Naive thymus-derived CD4-positive, alpha-beta T cell (primary cell): ENCODE measurements around the gene EFNA2. TPM values are rescaled to one million over a fixed set of nuclear protein-coding genes. Genes with fewer than 3 reads are reported as not detected.

Experiments used
- ATAC-seq: fragments of 150-1000 bp; cut with Tn5 transposase; 2 replicates; pipeline ENCODE4 v1.10.0; 2021; ENCODE audit warnings: mild to moderate bottlenecking, moderate library complexity
- CTCF ChIA-PET: fragments of 350-600 bp; sonication (Branson Sonifier 250); formaldehyde crosslinking; loops from one replicate; lab custom pipeline; 2021; ENCODE audit warnings: antibody characterized with exemption; lab: Charles Lee
- POLR2A ChIA-PET: fragments of 350-600 bp; sonication (Branson Sonifier 250); formaldehyde crosslinking; loops from one replicate; lab custom pipeline; 2021; ENCODE audit warnings: antibody characterized with exemption, inconsistent platforms; lab: Charles Lee
- DNase-seq, 9 donors: peaks; one replicate each; pipeline versions ENCODE4 v3.0.0 to v3.0.0-alpha.2; 2020 to 2022; ENCODE audit warnings: mixed read lengths in 1 of 9
- H3K27ac ChIP-seq: one replicate; pipeline ENCODE4 v1.7.0; 2013; ENCODE audit warnings: mild to moderate bottlenecking, low read depth, low read length, moderate library complexity
- H3K27me3 ChIP-seq, 2 donors: one replicate each; pipeline ENCODE4 v1.7.0; 2013; ENCODE audit warnings: low read length in 2 of 2, mild to moderate bottlenecking in 2 of 2, moderate library complexity in 2 of 2; ENCODE audit not compliant: control insufficient read depth in 2 of 2, insufficient read depth in 2 of 2
- H3K36me3 ChIP-seq, 3 experiments: 1 replicate in 2 of 3; 2 replicates in 1 of 3; pipeline ENCODE4 v1.7.0; 2013; ENCODE audit warnings: low read length in 3 of 3, mild to moderate bottlenecking in 3 of 3, moderate library complexity in 1 of 3; ENCODE audit not compliant: insufficient read depth in 3 of 3, control insufficient read depth in 2 of 3
- H3K4me1 ChIP-seq, 2 donors: one replicate each; pipeline ENCODE4 v1.7.0; 2013; ENCODE audit warnings: low read length in 2 of 2, mild to moderate bottlenecking in 2 of 2, moderate library complexity in 1 of 2; ENCODE audit not compliant: control insufficient read depth in 2 of 2, insufficient read depth in 2 of 2
- H3K4me3 ChIP-seq: 2 replicates; pipeline ENCODE4 v1.7.0; 2013; ENCODE audit warnings: mild to moderate bottlenecking, low read length
- H3K9me3 ChIP-seq, 3 experiments: 1 replicate in 2 of 3; 2 replicates in 1 of 3; pipeline ENCODE4 v1.7.0; 2013; ENCODE audit warnings: low read length in 3 of 3; ENCODE audit not compliant: control insufficient read depth in 2 of 3
- H3K27ac Mint-ChIP-seq, 9 donors: one replicate each; pipeline ENCODE4 v1.8.0; 2020 to 2022; ENCODE audit warnings: mixed read lengths in 9 of 9, mild to moderate bottlenecking in 8 of 9, moderate library complexity in 5 of 9, inconsistent platforms in 2 of 9
- H3K27me3 Mint-ChIP-seq, 5 donors: one replicate each; pipeline ENCODE4 v1.8.0; 2021 to 2022; ENCODE audit warnings: mixed read lengths in 5 of 5, mild to moderate bottlenecking in 1 of 5
- H3K36me3 Mint-ChIP-seq, 5 donors: one replicate each; pipeline ENCODE4 v1.8.0; 2020 to 2022; ENCODE audit warnings: mixed read lengths in 5 of 5, mild to moderate bottlenecking in 3 of 5, inconsistent platforms in 1 of 5
- H3K4me1 Mint-ChIP-seq, 7 donors: one replicate each; pipeline ENCODE4 v1.8.0; 2020 to 2022; ENCODE audit warnings: mixed read lengths in 7 of 7, mild to moderate bottlenecking in 3 of 7, inconsistent platforms in 1 of 7
- H3K4me3 Mint-ChIP-seq, 10 donors: one replicate each; pipeline ENCODE4 v1.8.0; 2020 to 2022; ENCODE audit warnings: mild to moderate bottlenecking in 10 of 10, mixed read lengths in 10 of 10, moderate library complexity in 6 of 10, inconsistent platforms in 2 of 10
- H3K9me3 Mint-ChIP-seq, 11 donors: one replicate each; pipeline ENCODE4 v1.8.0; 2020 to 2022; ENCODE audit warnings: mixed read lengths in 11 of 11, mild to moderate bottlenecking in 4 of 11, inconsistent platforms in 1 of 11, moderate library complexity in 1 of 11
- intact Hi-C, 2 donors: fragments of 100-400 bp; cut with micrococcal nuclease; formaldehyde crosslinking; loops; one replicate each; pipeline ENCODE4 v1.15.1; 2023
- polyA plus RNA-seq, 2 donors: library from polyadenylated mRNA; unstranded; fragments of 300-500 nt; fragmentation: Illumina TruSeq; gene quantifications; one replicate each; pipeline ENCODE4 v1.2.3, GENCODE V29; 2021
- total RNA-seq, 6 experiments: library from RNA in 5 of 6; stranded (reverse) in 5 of 6; gene quantifications; 1 replicate in 5 of 6; 2 replicates in 1 of 6; pipeline ENCODE4 v1.2.3 and lab custom pipeline; 2021 to 2026

EFNA2 gene
- total and polyA plus RNA-seq, 7 experiments from 2014 or later, result not detected

GRCh38 chr19:1274852-1275259 is 10.8 kb upstream of the EFNA2 start:
- peaks cover 43 to 60% (median 53%) of the 10 kb centered on the region in 7 donors for H3K4me1 Mint-ChIP-seq
- H3K36me3 Mint-ChIP-seq, result peaks cover 0 to 46% (median 23%) of the 10 kb centered on the region in 5 donors
- peak overlapping the region in 5 of 9 donors; percentile 12 to 95 (median 86) for H3K27ac Mint-ChIP-seq
- peaks cover 0 to 11% (median 0%) of the 10 kb centered on the region in 11 donors for H3K9me3 Mint-ChIP-seq
- ChIA-PET POLR2A (interaction anchor here (0.5 to 6.6 kb wide), 22 partner anchors 9 to 613 kb away, joined by 3 to 60 read pairs (median 4); partner anchors contain the start of gene ATP5F1D), CTCF (interaction anchor here (1.0 kb wide), 2 partner anchors 8 to 30 kb away, joined by 4 to 7 read pairs; no protein-coding TSS in a partner anchor)
- Histone ChIP-seq H3K4me3 (peak overlapping the region; percentile 46), H3K4me1 (peaks cover 52 to 65% of the 10 kb centered on the region in 2 donors), H3K27ac (peak overlapping the region; percentile 93), H3K36me3 (peaks cover 39 to 68% (median 42%) of the 10 kb centered on the region in 3 experiments), H3K9me3 (no peaks in the 10 kb centered on the region), H3K27me3 (no peaks in the 10 kb centered on the region)
- H3K27me3 Mint-ChIP-seq, result no peaks in the 10 kb centered on the region
- intact Hi-C loops, result loop anchor here (1.0 to 5.0 kb wide), 10 partner anchors 14 to 537 kb away; partner anchors contain the start of genes DAZAP1 (in 2 of the 2), RPS15 (in 2 of the 2), ATP8B3 (in 1 of the 2) and GAMT (in 1 of the 2)
- DNase-seq (no peak), ATAC-seq (no peak)
- peak overlapping the region in 9 of 10 donors; percentile 36 to 92 (median 59) for H3K4me3 Mint-ChIP-seq

- Histone ChIP-seq H3K4me1 (peaks cover 46 to 60% of the 10 kb centered on the region in 2 donors), H3K27me3 (no peaks in the 10 kb centered on the region), H3K27ac (peak within 1 kb of the TSS; percentile 93), H3K36me3 (peaks cover 37 to 71% (median 41%) of the 10 kb centered on the region in 3 experiments), H3K9me3 (no peaks in the 10 kb centered on the region), H3K4me3 (peak within 1 kb of the TSS; percentile 75)
- peak within 1 kb of the TSS; percentile 79 to 93 (median 88) for H3K4me3 Mint-ChIP-seq
- ATAC-seq (peak; percentile 90), DNase-seq (peak; percentile 90 to 97 (median 96))
- peaks cover 0 to 49% (median 20%) of the 10 kb centered on the region in 5 donors for H3K36me3 Mint-ChIP-seq
- ChIA-PET POLR2A (interaction anchor here (0.5 to 6.6 kb wide), 22 partner anchors 10 to 614 kb away, joined by 3 to 60 read pairs (median 4); partner anchors contain the start of gene ATP5F1D), CTCF (interaction anchor here (1.0 kb wide), 2 partner anchors 9 to 31 kb away, joined by 4 to 7 read pairs; no protein-coding TSS in a partner anchor)
- H3K4me1 Mint-ChIP-seq, result peaks cover 40 to 60% (median 48%) of the 10 kb centered on the region in 7 donors
- intact Hi-C loops, result loop anchor here (1.0 to 5.0 kb wide), 10 partner anchors 15 to 537 kb away; partner anchors contain the start of genes DAZAP1 (in 2 of the 2), RPS15 (in 2 of the 2), ATP8B3 (in 1 of the 2) and GAMT (in 1 of the 2)
- peaks cover 0 to 8% (median 0%) of the 10 kb centered on the region in 11 donors for H3K9me3 Mint-ChIP-seq
- peak within 1 kb of the TSS; percentile 62 to 98 (median 95) for H3K27ac Mint-ChIP-seq
- H3K27me3 Mint-ChIP-seq, result no peaks in the 10 kb centered on the region
These were observed 10.3 kb upstream of the EFNA2 start, which contains the start of gene FAM174C for GRCh38 chr19:1275260-1275975. Gene FAM174C, plus strand, starts transcription at chr19:1275530. Its CDS starts 20 bp downstream, at chr19:1275550.

- Mint-ChIP-seq H3K4me1 (peaks cover 34 to 55% (median 42%) of the 10 kb centered on the region in 7 donors), H3K27ac (peak overlapping the region; percentile 65 to 98 (median 95)), H3K4me3 (peak overlapping the region; percentile 79 to 93 (median 88)), H3K9me3 (peaks cover 0 to 6% (median 0%) of the 10 kb centered on the region in 11 donors), H3K36me3 (peaks cover 0 to 43% (median 17%) of the 10 kb centered on the region in 5 donors), H3K27me3 (no peaks in the 10 kb centered on the region)
- H3K36me3 ChIP-seq, result peaks cover 30 to 68% (median 34%) of the 10 kb centered on the region in 3 experiments
- ChIA-PET CTCF (no interaction called here), POLR2A (interaction anchor here (1.4 to 6.6 kb wide), 5 partner anchors 10 to 107 kb away, joined by 7 to 60 read pairs (median 14); no protein-coding TSS in a partner anchor)
- H3K4me3 ChIP-seq, result peak overlapping the region; percentile 75
- H3K27me3 ChIP-seq, result no peaks in the 10 kb centered on the region
- ATAC-seq (no peak), DNase-seq (no peak)
- intact Hi-C loops, result loop anchor here (1.0 to 5.0 kb wide), 10 partner anchors 15 to 536 kb away; partner anchors contain the start of genes DAZAP1 (in 2 of the 2), RPS15 (in 2 of the 2), ATP8B3 (in 1 of the 2) and GAMT (in 1 of the 2)
- H3K4me1 ChIP-seq, result peaks cover 40 to 53% of the 10 kb centered on the region in 2 donors
- no peaks in the 10 kb centered on the region for H3K9me3 ChIP-seq
- peak overlapping the region; percentile 93 for H3K27ac ChIP-seq
These were observed 9.6 kb upstream of the EFNA2 start for GRCh38 chr19:1275976-1276627.

- H3K27ac ChIP-seq, result peak overlapping the region; percentile 93
These were observed 9.0 kb upstream of the EFNA2 start for GRCh38 chr19:1276628-1277022.

GRCh38 chr19:1277061-1277460 is 8.6 kb upstream of the EFNA2 start:
- DNase-seq (no peak), ATAC-seq (no peak)
- H3K4me1 Mint-ChIP-seq, result peaks cover 30 to 49% (median 34%) of the 10 kb centered on the region in 7 donors
- peaks cover 0 to 3% (median 0%) of the 10 kb centered on the region in 5 donors for H3K27me3 Mint-ChIP-seq
- H3K4me1 ChIP-seq, result peaks cover 30 to 43% of the 10 kb centered on the region in 2 donors
- peaks cover 0 to 34% (median 17%) of the 10 kb centered on the region in 5 donors for H3K36me3 Mint-ChIP-seq
- peaks cover 22 to 58% (median 24%) of the 10 kb centered on the region in 3 experiments for H3K36me3 ChIP-seq
- intact Hi-C loops, result loop anchor here in 1 of 2 donors (5.0 kb wide), 2 partner anchors 75 to 315 kb away; partner anchors contain the start of gene MBD3
- H3K9me3 Mint-ChIP-seq, result peaks cover 0 to 6% (median 0%) of the 10 kb centered on the region in 11 donors
- H3K27ac ChIP-seq, result peak overlapping the region; percentile 93
- no peak overlapping the region for H3K4me3 ChIP-seq
- H3K27ac Mint-ChIP-seq, result peak overlapping the region; percentile 65 to 98 (median 95)
- no peaks in the 10 kb centered on the region for H3K9me3 ChIP-seq
- H3K4me3 Mint-ChIP-seq, result peak overlapping the region; percentile 79 to 93 (median 88)
- ChIA-PET POLR2A (interaction anchor here (1.2 to 6.6 kb wide), 2 partner anchors 8 to 33 kb away, joined by 7 to 60 read pairs; partner anchors contain the start of gene CIRBP), CTCF (no interaction called here)
- no peaks in the 10 kb centered on the region for H3K27me3 ChIP-seq

More at GRCh38 chr19:1276628-1277022, 9.0 kb upstream of the EFNA2 start:
- Histone ChIP-seq H3K4me3 (peak overlapping the region; percentile 75), H3K36me3 (peaks cover 25 to 63% (median 29%) of the 10 kb centered on the region in 3 experiments), H3K27me3 (no peaks in the 10 kb centered on the region), H3K4me1 (peaks cover 34 to 48% of the 10 kb centered on the region in 2 donors), H3K9me3 (no peaks in the 10 kb centered on the region)
- DNase-seq (peak in 4 of 9 donors; percentile 37 to 58 (median 44)), ATAC-seq (no peak)
- Mint-ChIP-seq H3K4me3 (peak overlapping the region; percentile 79 to 93 (median 88)), H3K4me1 (peaks cover 31 to 51% (median 37%) of the 10 kb centered on the region in 7 donors), H3K27me3 (peaks cover 0 to under 1% (median 0%) of the 10 kb centered on the region in 5 donors), H3K9me3 (peaks cover 0 to 6% (median 0%) of the 10 kb centered on the region in 11 donors), H3K36me3 (peaks cover 0 to 38% (median 17%) of the 10 kb centered on the region in 5 donors), H3K27ac (peak overlapping the region; percentile 65 to 98 (median 95))
- ChIA-PET CTCF (no interaction called here), POLR2A (interaction anchor here (1.8 to 6.6 kb wide), 3 partner anchors 11 to 32 kb away, joined by 14 to 60 read pairs (median 14); no protein-coding TSS in a partner anchor)
- intact Hi-C loops, result loop anchor here in 1 of 2 donors (5.0 kb wide), 2 partner anchors 76 to 316 kb away; partner anchors contain the start of gene MBD3
